ENCODE data around the gene PHLDA2. TPM values are rescaled to one million over a fixed set of nuclear protein-coding genes. Genes with fewer than 3 reads are reported as not detected.

Gene PHLDA2
- total and polyA plus RNA-seq, 9 of the 15 experiments (the other 6 are each of a cell fraction or from before 2014, with no cell fraction given): 0.43 to 42.4 (median 4.7) TPM

DNA sequence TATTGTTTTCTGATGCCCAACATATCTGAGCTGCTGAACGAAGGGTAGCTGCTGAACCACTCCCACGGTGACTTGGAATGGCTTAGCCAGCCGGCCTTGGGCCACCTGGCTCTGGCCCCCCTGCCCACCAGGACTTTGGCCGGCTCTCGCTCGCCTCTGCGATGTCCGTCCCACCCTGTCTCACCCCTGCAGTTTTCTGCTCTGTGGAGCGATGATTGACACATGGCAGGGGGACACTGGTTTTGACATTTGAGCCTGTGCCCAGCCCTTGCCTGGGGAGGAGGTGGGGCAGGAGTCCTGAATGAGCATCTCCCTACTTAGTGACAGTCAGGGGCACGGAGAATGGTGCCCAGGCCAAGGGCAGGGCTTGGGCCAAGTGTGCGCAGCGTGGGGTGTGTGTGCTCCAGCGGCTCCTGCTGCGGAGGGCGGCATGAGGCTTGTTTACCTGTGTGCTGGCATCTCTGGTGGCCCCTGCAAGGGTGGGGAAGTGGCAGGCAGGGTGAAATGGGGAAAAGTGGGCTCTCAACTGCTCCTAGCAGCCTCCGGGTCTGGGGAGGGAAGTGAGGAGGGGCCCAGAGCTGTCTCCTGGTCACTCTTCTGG lies 27.9 kb downstream of the PHLDA2 start:
- H3K36me3 ChIP-seq (ENCODE audit: control insufficient read depth, insufficient read depth, low read length): no peaks in the 10 kb centered on the region
- H3K9me1 ChIP-seq (ENCODE audit: control insufficient read depth, insufficient read depth, low read length): no peaks in the 10 kb centered on the region
- H3K4me2 ChIP-seq (ENCODE audit: insufficient read depth, low read length): peak overlapping the region; percentile 69
- H2AFZ ChIP-seq (ENCODE audit: low read depth, low read length): peak overlapping the region; percentile 84
- H4K20me1 ChIP-seq (replicated peaks; ENCODE audit: control insufficient read depth, insufficient read depth, low read length): no peaks in the 10 kb centered on the region
- 0 out of 3 replicates have a peak, but pooled peaks cover 2% of the 10 kb centered on the region for H3K79me2 ChIP-seq (ENCODE audit: control insufficient read depth, insufficient read depth, low read length)
- 82% methylated on average over 16 of the region's 16 CpGs for WGBS (ENCODE audit: insufficient coverage, low coverage, missing lambda C conversion rate)
- no peak; the same call in 2 of the 3 replicates for ATAC-seq
- H3K27me3 ChIP-seq (ENCODE audit: control insufficient read depth in 2 of 2, insufficient read depth in 2 of 2, low read length in 2 of 2): no peaks in the 10 kb centered on the region
- H3K4me1 ChIP-seq (replicated peaks in 1 of 2; ENCODE audit: control insufficient read depth in 2 of 2, insufficient read depth in 2 of 2, low read length in 2 of 2): peaks cover 38 to 76% of the 10 kb centered on the region in 2 experiments
- DNase-seq (ENCODE audit: extremely low read depth in 1 of 4, low spot score in 3 of 4): no peak
- peak overlapping the region; percentile 87; the same call in 1 of the 2 replicates for H3K4me3 ChIP-seq
- peak overlapping the region; percentile 87 for H3K27ac ChIP-seq (ENCODE audit: extremely low read depth, low read depth, low read length)
- POLR2A ChIA-PET: interaction anchor here (0.6 to 1.2 kb wide), 2 partner anchors 32 to 41 kb away, joined by 3 read pairs; no protein-coding TSS in a partner anchor
- no peak for FAIRE-seq
- in situ Hi-C loops (cut with MboI): no loop called here
- BruUV-seq (replicated peaks): no TSS peak
- H3K9ac ChIP-seq (ENCODE audit: insufficient read depth in 1 of 2, low read depth in 2 of 2, low read length in 2 of 2): peak overlapping the region; percentile 55 to 87; a peak in 3 of 4 replicates
- CTCF ChIA-PET (ENCODE audit: low intra/inter-chr PET ratio): no interaction called here
- H3K9me3 ChIP-seq (replicated peaks; ENCODE audit: control insufficient read depth, insufficient read depth, low read depth, low read length): no peaks in the 10 kb centered on the region
- intact Hi-C loops (cut with micrococcal nuclease): no loop called here
- no peak for TF ChIP-seq TCFL5 (CRISPR knock-in tag; conservative IDR thresholded peaks at IDR 0.05)
- 0 out of 4 replicates have a peak, but pooled peaks of 1 of the 2 experiments have one; percentile 13 for TF ChIP-seq MAZ (CRISPR knock-in tag; conservative IDR thresholded peaks at IDR 0.05 in 1 of 2, IDR thresholded peaks at IDR 0.05 in 1 of 2)
- TF ChIP-seq ZNF445 (CRISPR knock-in tag; IDR thresholded peaks at IDR 0.05; ENCODE audit: low read depth): no peak
- TF ChIP-seq SIN3A (IDR thresholded peaks at IDR 0.05; ENCODE audit: borderline replicate concordance in 2 of 2, control insufficient read depth in 1 of 2, low read depth in 2 of 2, low read length in 2 of 2): no peak
- TF ChIP-seq ZNF24 (IDR thresholded peaks at IDR 0.05): no peak
- TF ChIP-seq, protein P1, sequence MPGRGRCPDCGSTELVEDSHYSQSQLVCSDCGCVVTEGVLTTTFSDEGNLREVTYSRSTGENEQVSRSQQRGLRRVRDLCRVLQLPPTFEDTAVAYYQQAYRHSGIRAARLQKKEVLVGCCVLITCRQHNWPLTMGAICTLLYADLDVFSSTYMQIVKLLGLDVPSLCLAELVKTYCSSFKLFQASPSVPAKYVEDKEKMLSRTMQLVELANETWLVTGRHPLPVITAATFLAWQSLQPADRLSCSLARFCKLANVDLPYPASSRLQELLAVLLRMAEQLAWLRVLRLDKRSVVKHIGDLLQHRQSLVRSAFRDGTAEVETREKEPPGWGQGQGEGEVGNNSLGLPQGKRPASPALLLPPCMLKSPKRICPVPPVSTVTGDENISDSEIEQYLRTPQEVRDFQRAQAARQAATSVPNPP (IDR thresholded peaks at IDR 0.05; ENCODE audit: borderline replicate concordance, insufficient read depth, insufficient read length): no peak
- no peak for TF ChIP-seq NCOA4 (IDR thresholded peaks at IDR 0.05; ENCODE audit: partially characterized antibody)
- TF ChIP-seq ELF4 (CRISPR knock-in tag; IDR thresholded peaks at IDR 0.05): no peak
- no peak for TF ChIP-seq KLF16 (IDR thresholded peaks at IDR 0.05)
- TF ChIP-seq, protein P2, sequence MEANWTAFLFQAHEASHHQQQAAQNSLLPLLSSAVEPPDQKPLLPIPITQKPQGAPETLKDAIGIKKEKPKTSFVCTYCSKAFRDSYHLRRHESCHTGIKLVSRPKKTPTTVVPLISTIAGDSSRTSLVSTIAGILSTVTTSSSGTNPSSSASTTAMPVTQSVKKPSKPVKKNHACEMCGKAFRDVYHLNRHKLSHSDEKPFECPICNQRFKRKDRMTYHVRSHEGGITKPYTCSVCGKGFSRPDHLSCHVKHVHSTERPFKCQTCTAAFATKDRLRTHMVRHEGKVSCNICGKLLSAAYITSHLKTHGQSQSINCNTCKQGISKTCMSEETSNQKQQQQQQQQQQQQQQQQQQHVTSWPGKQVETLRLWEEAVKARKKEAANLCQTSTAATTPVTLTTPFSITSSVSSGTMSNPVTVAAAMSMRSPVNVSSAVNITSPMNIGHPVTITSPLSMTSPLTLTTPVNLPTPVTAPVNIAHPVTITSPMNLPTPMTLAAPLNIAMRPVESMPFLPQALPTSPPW (CRISPR knock-in tag; IDR thresholded peaks at IDR 0.05): no peak
- no peak for TF ChIP-seq ZNF75A (CRISPR knock-in tag; IDR thresholded peaks at IDR 0.05)
- 0 out of 2 replicates have a peak, but pooled peaks have one; percentile 42 for TF ChIP-seq ZC3H4 (CRISPR knock-in tag; IDR thresholded peaks at IDR 0.05; ENCODE audit: borderline replicate concordance)
- TF ChIP-seq SUPT5H (IDR thresholded peaks at IDR 0.05): no peak
- TF ChIP-seq, protein P3, sequence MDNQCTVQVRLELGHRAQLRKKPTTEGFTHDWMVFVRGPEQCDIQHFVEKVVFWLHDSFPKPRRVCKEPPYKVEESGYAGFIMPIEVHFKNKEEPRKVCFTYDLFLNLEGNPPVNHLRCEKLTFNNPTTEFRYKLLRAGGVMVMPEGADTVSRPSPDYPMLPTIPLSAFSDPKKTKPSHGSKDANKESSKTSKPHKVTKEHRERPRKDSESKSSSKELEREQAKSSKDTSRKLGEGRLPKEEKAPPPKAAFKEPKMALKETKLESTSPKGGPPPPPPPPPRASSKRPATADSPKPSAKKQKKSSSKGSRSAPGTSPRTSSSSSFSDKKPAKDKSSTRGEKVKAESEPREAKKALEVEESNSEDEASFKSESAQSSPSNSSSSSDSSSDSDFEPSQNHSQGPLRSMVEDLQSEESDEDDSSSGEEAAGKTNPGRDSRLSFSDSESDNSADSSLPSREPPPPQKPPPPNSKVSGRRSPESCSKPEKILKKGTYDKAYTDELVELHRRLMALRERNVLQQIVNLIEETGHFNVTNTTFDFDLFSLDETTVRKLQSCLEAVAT (IDR thresholded peaks at IDR 0.05): no peak

Data from K562 (cell line).